IPS-18a (cell line): Measurements from ENCODE around the gene NABP2.
A peak's percentile ranks its signal among the peaks of the same experiment; 100 is the strongest.
"Not testable (repeated sequence)": the region's sequence is repeated elsewhere in the genome, so short reads cannot be mapped to it uniquely, and the experiment has no call there.

Source experiments
- H3K27ac ChIP-seq: one replicate; pipeline ENCODE4 v1.5.1; 2013; ENCODE audit warnings: low read length
- H3K27me3 ChIP-seq: one replicate; pipeline ENCODE4 v1.6.1; 2013; ENCODE audit warnings: mild to moderate bottlenecking, low read length; ENCODE audit not compliant: control insufficient read depth, insufficient read depth
- H3K36me3 ChIP-seq: one replicate; pipeline ENCODE4 v1.6.1; 2013; ENCODE audit warnings: low read depth, low read length; ENCODE audit not compliant: control insufficient read depth
- H3K4me1 ChIP-seq: one replicate; pipeline ENCODE4 v1.6.1; 2013; ENCODE audit warnings: low read depth, low read length; ENCODE audit not compliant: control insufficient read depth
- H3K4me3 ChIP-seq: one replicate; pipeline ENCODE4 v1.5.1; 2013; ENCODE audit warnings: low read length
- H3K9ac ChIP-seq: one replicate; pipeline ENCODE4 v1.6.1; 2013; ENCODE audit warnings: mild to moderate bottlenecking, low read length, moderate library complexity
- H3K9me3 ChIP-seq: one replicate; pipeline ENCODE4 v1.6.1; 2013; ENCODE audit warnings: low read depth, low read length; ENCODE audit not compliant: control insufficient read depth

Gene NABP2

GRCh38 chr12:56262955-56263354 lies 38.8 kb downstream of the NABP2 start:
- H3K9me3 ChIP-seq, H3K4me3 ChIP-seq, H3K27ac ChIP-seq, H3K36me3 ChIP-seq, H3K27me3 ChIP-seq, H3K9ac ChIP-seq, H3K4me1 ChIP-seq: not testable (repeated sequence)

- H3K36me3 ChIP-seq: peaks cover 12% of the 10 kb centered on the region
- not testable (repeated sequence) for H3K27me3 ChIP-seq, H3K9me3 ChIP-seq, H3K4me1 ChIP-seq
- H3K9ac ChIP-seq: peak overlapping the region; percentile 71
- peak overlapping the region; percentile 83 for H3K4me3 ChIP-seq
- peak overlapping the region; percentile 51 for H3K27ac ChIP-seq
These were observed 42.0 kb downstream of the NABP2 start for GRCh38 chr12:56266068-56266692.

- Histone ChIP-seq H3K27ac (peak within 1 kb of the TSS; percentile 51), H3K4me3 (peak within 1 kb of the TSS; percentile 83), H3K27me3 (no peaks in the 10 kb centered on the region)
These were observed 42.7 kb downstream of the NABP2 start, which contains the start of gene COQ10A for GRCh38 chr12:56266693-56267442. COQ10A (plus strand) TSS chr12:56266942; CDS start chr12:56267119, 177 bp downstream.

GRCh38 chr12:56267443-56268071 lies 43.4 kb downstream of the NABP2 start:
- Histone ChIP-seq H3K4me1 (peaks cover 3% of the 10 kb centered on the region), H3K9me3 (no peaks in the 10 kb centered on the region), H3K4me3 (peak overlapping the region; percentile 83), H3K9ac (peak overlapping the region; percentile 71), H3K27me3 (no peaks in the 10 kb centered on the region), H3K27ac (no peak overlapping the region), H3K36me3 (peaks cover 23% of the 10 kb centered on the region)

More at GRCh38 chr12:56266693-56267442, 42.7 kb downstream of the NABP2 start, which contains the start of gene COQ10A:
- peaks cover 3% of the 10 kb centered on the region for H3K4me1 ChIP-seq
- H3K9me3 ChIP-seq: no peaks in the 10 kb centered on the region
- peak within 1 kb of the TSS; percentile 71 for H3K9ac ChIP-seq
- peaks cover 17% of the 10 kb centered on the region for H3K36me3 ChIP-seq

- H3K4me1 ChIP-seq: peaks cover 3% of the 10 kb centered on the region
- H3K27me3 ChIP-seq: no peaks in the 10 kb centered on the region
- H3K9me3 ChIP-seq: no peaks in the 10 kb centered on the region
- no peak overlapping the region for H3K4me3 ChIP-seq
- H3K36me3 ChIP-seq: peaks cover 55% of the 10 kb centered on the region
- no peak overlapping the region for H3K9ac ChIP-seq
- H3K27ac ChIP-seq: no peak overlapping the region
These were observed 46.9 kb downstream of the NABP2 start for GRCh38 chr12:56271031-56271430.

GRCh38 chr12:56272468-56272867 lies 48.3 kb downstream of the NABP2 start:
- H3K9me3 ChIP-seq, H3K4me1 ChIP-seq, H3K27ac ChIP-seq, H3K27me3 ChIP-seq, H3K4me3 ChIP-seq, H3K9ac ChIP-seq: not testable (repeated sequence)
- peaks cover 61% of the 10 kb centered on the region for H3K36me3 ChIP-seq

- peaks cover 77% of the 10 kb centered on the region for H3K36me3 ChIP-seq
- H3K4me3 ChIP-seq: no peak overlapping the region
- H3K9me3 ChIP-seq: no peaks in the 10 kb centered on the region
- H3K9ac ChIP-seq: no peak overlapping the region
- H3K27ac ChIP-seq: no peak overlapping the region
- no peaks in the 10 kb centered on the region for H3K4me1 ChIP-seq
- no peaks in the 10 kb centered on the region for H3K27me3 ChIP-seq
These were observed 50.2 kb downstream of the NABP2 start for GRCh38 chr12:56274299-56274698.

GRCh38 chr12:56278905-56279304 lies 54.8 kb downstream of the NABP2 start:
- no peak overlapping the region for H3K4me3 ChIP-seq
- H3K4me1 ChIP-seq: no peaks in the 10 kb centered on the region
- no peak overlapping the region for H3K27ac ChIP-seq
- no peaks in the 10 kb centered on the region for H3K27me3 ChIP-seq
- no peaks in the 10 kb centered on the region for H3K9me3 ChIP-seq
- H3K9ac ChIP-seq: no peak overlapping the region
- H3K36me3 ChIP-seq: peaks cover 77% of the 10 kb centered on the region
